ENCODE measurements around the gene AP3S2.

GRCh38 chr15:89904519-89904918 lies 10.7 kb upstream of the AP3S2 start:
- TF ChIP-seq, protein P1, sequence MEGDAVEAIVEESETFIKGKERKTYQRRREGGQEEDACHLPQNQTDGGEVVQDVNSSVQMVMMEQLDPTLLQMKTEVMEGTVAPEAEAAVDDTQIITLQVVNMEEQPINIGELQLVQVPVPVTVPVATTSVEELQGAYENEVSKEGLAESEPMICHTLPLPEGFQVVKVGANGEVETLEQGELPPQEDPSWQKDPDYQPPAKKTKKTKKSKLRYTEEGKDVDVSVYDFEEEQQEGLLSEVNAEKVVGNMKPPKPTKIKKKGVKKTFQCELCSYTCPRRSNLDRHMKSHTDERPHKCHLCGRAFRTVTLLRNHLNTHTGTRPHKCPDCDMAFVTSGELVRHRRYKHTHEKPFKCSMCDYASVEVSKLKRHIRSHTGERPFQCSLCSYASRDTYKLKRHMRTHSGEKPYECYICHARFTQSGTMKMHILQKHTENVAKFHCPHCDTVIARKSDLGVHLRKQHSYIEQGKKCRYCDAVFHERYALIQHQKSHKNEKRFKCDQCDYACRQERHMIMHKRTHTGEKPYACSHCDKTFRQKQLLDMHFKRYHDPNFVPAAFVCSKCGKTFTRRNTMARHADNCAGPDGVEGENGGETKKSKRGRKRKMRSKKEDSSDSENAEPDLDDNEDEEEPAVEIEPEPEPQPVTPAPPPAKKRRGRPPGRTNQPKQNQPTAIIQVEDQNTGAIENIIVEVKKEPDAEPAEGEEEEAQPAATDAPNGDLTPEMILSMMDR (IDR thresholded peaks at IDR 0.05): no peak
- no peak for TF ChIP-seq POLR2A (IDR thresholded peaks at IDR 0.05)
- TF ChIP-seq EP300 (IDR thresholded peaks at IDR 0.05): no peak
